HEK293T (cell line): Measurements from ENCODE around the gene TPSB2.
"Not testable (repeated sequence)": the region's sequence is repeated elsewhere in the genome, so short reads cannot be mapped to it uniquely, and the experiment has no call there.

Experiments used
- CTCF ChIA-PET: fragments of 350-600 bp; formaldehyde crosslinking; extraction: SDS; loops from one replicate; lab custom pipeline; 2021; ENCODE audit warnings: antibody characterized with exemption, inconsistent platforms; lab: Yijun Ruan, JAX
- POLR2A ChIA-PET: fragments of 350-600 bp; formaldehyde crosslinking; extraction: SDS; loops from one replicate; lab custom pipeline; 2020; ENCODE audit warnings: antibody characterized with exemption, inconsistent platforms; lab: Yijun Ruan, JAX
- DNase-seq: peaks from one replicate; pipeline ENCODE4 v3.0.0; 2012; ENCODE audit warnings: mixed read lengths; ENCODE audit errors: extremely low spot score
- ARNT ChIP-seq: fragments of 450-650 bp; IDR thresholded peaks from 2 replicates; pipeline ENCODE4 v1.6.1; 2017; ENCODE audit warnings: mild to moderate bottlenecking
- BHLHE40 ChIP-seq: fragments of 450-650 bp; IDR thresholded peaks from 2 replicates; pipeline ENCODE4 v1.6.1; 2016; ENCODE audit warnings: mild to moderate bottlenecking, moderate library complexity, borderline replicate concordance
- CTBP1 ChIP-seq: fragments of 450-650 bp; IDR thresholded peaks from 2 replicates; pipeline ENCODE4 v1.6.1; 2016; ENCODE audit warnings: borderline replicate concordance
- ELF4 ChIP-seq: fragments of 450-650 bp; IDR thresholded peaks from 2 replicates; pipeline ENCODE4 v1.6.1; 2017; ENCODE audit warnings: antibody characterized with exemption
- FOXA1 ChIP-seq: fragments of 450-650 bp; IDR thresholded peaks from 2 replicates; pipeline ENCODE4 v1.6.1; 2016; ENCODE audit warnings: mild to moderate bottlenecking
- FOXK2 ChIP-seq: fragments of 450-650 bp; IDR thresholded peaks from 2 replicates; pipeline ENCODE4 v1.6.1; 2016; ENCODE audit warnings: mild to moderate bottlenecking
- FOXM1 ChIP-seq: fragments of 450-650 bp; IDR thresholded peaks from 2 replicates; pipeline ENCODE4 v1.6.1; 2017; ENCODE audit warnings: mild to moderate bottlenecking, borderline replicate concordance
- HDGF ChIP-seq: fragments of 450-650 bp; IDR thresholded peaks from 2 replicates; pipeline ENCODE4 v1.6.1; 2017; ENCODE audit warnings: antibody characterized with exemption, borderline replicate concordance
- L3MBTL2 ChIP-seq: fragments of 450-650 bp; conservative IDR thresholded peaks from 2 replicates; pipeline ENCODE4 v1.6.1; 2016; ENCODE audit warnings: mild to moderate bottlenecking
- LEF1 ChIP-seq: fragments of 450-650 bp; IDR thresholded peaks from 2 replicates; pipeline ENCODE4 v1.6.1; 2017; ENCODE audit warnings: mild to moderate bottlenecking, borderline replicate concordance
- NFRKB ChIP-seq: fragments of 450-650 bp; IDR thresholded peaks from 2 replicates; pipeline ENCODE4 v1.6.1; 2016; ENCODE audit warnings: mild to moderate bottlenecking, moderate library complexity
- PKNOX1 ChIP-seq: fragments of 450-650 bp; IDR thresholded peaks from 2 replicates; pipeline ENCODE4 v1.6.1; 2016
- SP1 ChIP-seq: fragments of 450-650 bp; IDR thresholded peaks from 2 replicates; pipeline ENCODE4 v1.6.1; 2017
- SUZ12 ChIP-seq: fragments of 450-650 bp; IDR thresholded peaks from 2 replicates; pipeline ENCODE4 v1.6.1; 2016; ENCODE audit warnings: mild to moderate bottlenecking
- TARDBP ChIP-seq: fragments of 450-650 bp; IDR thresholded peaks from 2 replicates; pipeline ENCODE4 v1.6.1; 2016
- ZNF384 ChIP-seq: fragments of 450-650 bp; IDR thresholded peaks from 2 replicates; pipeline ENCODE4 v1.6.1; 2016

The TPSB2 gene

GRCh38 chr16:1275791-1276579, 46.0 kb upstream of the TPSB2 start:
- CTCF ChIA-PET, result no interaction called here
- no peak for DNase-seq
- no peak for TF ChIP-seq FOXK2
- no peak for TF ChIP-seq ARNT
- TF ChIP-seq SP1, result no peak
- TF ChIP-seq ELF4, result no peak
- no peak for TF ChIP-seq PKNOX1
- TF ChIP-seq SUZ12, result no peak
- POLR2A ChIA-PET, result no interaction called here

- no peak for DNase-seq
- TF ChIP-seq FOXM1 (no peak), ARNT (peak; percentile 86)
- ChIA-PET CTCF (no interaction called here), POLR2A (no interaction called here)
Observed at GRCh38 chr16:1274767-1275166, 44.8 kb upstream of the TPSB2 start.

GRCh38 chr16:1273816-1274215, 43.8 kb upstream of the TPSB2 start:
- no peak for DNase-seq
- CTCF ChIA-PET, result interaction anchor here (0.6 kb wide), 1 partner anchor 336 kb away, joined by 4 read pairs; no protein-coding TSS in a partner anchor
- no peak for TF ChIP-seq SUZ12
- TF ChIP-seq FOXM1, result no peak
- TF ChIP-seq NFRKB, result no peak
- TF ChIP-seq TARDBP, result no peak
- TF ChIP-seq LEF1, result no peak
- TF ChIP-seq FOXA1, result no peak
- TF ChIP-seq ARNT, result no peak
- POLR2A ChIA-PET, result no interaction called here

- no peak for TF ChIP-seq ELF4
- no peak for TF ChIP-seq BHLHE40
- TF ChIP-seq FOXK2, result no peak
- TF ChIP-seq ZNF384, result no peak
- no peak for TF ChIP-seq ARNT
- TF ChIP-seq PKNOX1, result no peak
- no peak for TF ChIP-seq FOXM1
- TF ChIP-seq SP1, result no peak
- TF ChIP-seq CTBP1, result no peak
- TF ChIP-seq FOXA1, result no peak
- no peak for TF ChIP-seq TARDBP
- ChIA-PET POLR2A (no interaction called here), CTCF (no interaction called here)
- DNase-seq, result no peak
Observed at GRCh38 chr16:1272453-1273198, 42.6 kb upstream of the TPSB2 start.

GRCh38 chr16:1271724-1272413, 41.9 kb upstream of the TPSB2 start:
- POLR2A ChIA-PET, CTCF ChIA-PET, DNase-seq: not testable (repeated sequence)

- DNase-seq, result no peak
- TF ChIP-seq CTBP1, result no peak
- no peak for TF ChIP-seq FOXA1
- TF ChIP-seq ZNF384, result no peak
- no peak for TF ChIP-seq BHLHE40
- no peak for TF ChIP-seq L3MBTL2
- TF ChIP-seq ARNT, result no peak
- TF ChIP-seq FOXK2, result no peak
- TF ChIP-seq PKNOX1, result no peak
- TF ChIP-seq HDGF, result no peak
- no peak for TF ChIP-seq SUZ12
- TF ChIP-seq LEF1, result no peak
- no peak for TF ChIP-seq FOXM1
- TF ChIP-seq NFRKB, result no peak
- ChIA-PET POLR2A (interaction anchor here (1.0 kb wide), 1 partner anchor 435 kb away, joined by 3 read pairs; the partner anchor contains the start of gene MAPK8IP3), CTCF (no interaction called here)
Observed at GRCh38 chr16:1271380-1271723, 41.4 kb upstream of the TPSB2 start.

- POLR2A ChIA-PET, DNase-seq: not testable (repeated sequence)
- CTCF ChIA-PET, result interaction anchor here (0.6 kb wide), 1 partner anchor 31 kb away, joined by 3 read pairs; no protein-coding TSS in a partner anchor
Observed at GRCh38 chr16:1269418-1269817, 39.4 kb upstream of the TPSB2 start.
